HG03565 (cell line): ENCODE data around the gene NEAT1.

Experiments used
- ATAC-seq: cut with Tn5 transposase; IDR thresholded peaks from one replicate; pipeline ENCODE4 v1.9.1; 2021; ENCODE audit warnings: mild to moderate bottlenecking, moderate library complexity; ENCODE audit not compliant: unreplicated experiment

NEAT1 gene

GRCh38 chr11:65422633-65423515, at the start of gene NEAT1:
Gene NEAT1, plus strand, starts transcription at chr11:65422798.
- ATAC-seq: no peak

GRCh38 chr11:65373839-65374580, 48.6 kb upstream of the NEAT1 start:
- ATAC-seq: no peak

GRCh38 chr11:65375012-65375411, 47.6 kb upstream of the NEAT1 start:
- ATAC-seq: no peak

GRCh38 chr11:65376138-65376713, 46.4 kb upstream of the NEAT1 start:
- ATAC-seq: no peak

GRCh38 chr11:65377036-65377435, 45.6 kb upstream of the NEAT1 start:
- ATAC-seq: no peak

- no peak for ATAC-seq
Observed at GRCh38 chr11:65377777-65378176, 44.8 kb upstream of the NEAT1 start.

- no peak for ATAC-seq
Observed at GRCh38 chr11:65378208-65378927, 44.2 kb upstream of the NEAT1 start.

GRCh38 chr11:65378928-65379638, 43.5 kb upstream of the NEAT1 start:
- no peak for ATAC-seq

GRCh38 chr11:65379698-65380459, 42.7 kb upstream of the NEAT1 start:
- no peak for ATAC-seq

GRCh38 chr11:65380460-65381119, 42.0 kb upstream of the NEAT1 start:
- ATAC-seq: no peak

- ATAC-seq: no peak
Observed at GRCh38 chr11:65381716-65382032, 40.9 kb upstream of the NEAT1 start.

GRCh38 chr11:65382033-65382803, 40.4 kb upstream of the NEAT1 start, which contains the start of gene SLC25A45:
Gene SLC25A45, minus strand, starts transcription at chr11:65382646. Its CDS starts 695 bp downstream, at chr11:65381951.
- ATAC-seq: peak; percentile 53

- no peak for ATAC-seq
Observed at GRCh38 chr11:65382804-65383368, 39.7 kb upstream of the NEAT1 start.

GRCh38 chr11:65383778-65384177, 38.8 kb upstream of the NEAT1 start:
- no peak for ATAC-seq

- ATAC-seq: no peak
Observed at GRCh38 chr11:65384301-65384889, 38.2 kb upstream of the NEAT1 start.

GRCh38 chr11:65386307-65387140, 36.1 kb upstream of the NEAT1 start, which contains the start of gene FRMD8:
Gene FRMD8, plus strand, starts transcription at chr11:65386637. Its CDS starts 400 bp downstream, at chr11:65387037.
- ATAC-seq: no peak

GRCh38 chr11:65388731-65389130, 33.9 kb upstream of the NEAT1 start:
- no peak for ATAC-seq
